Inferior parietal cortex (tissue), 1 donor: ENCODE data around the gene CEACAM6.
A peak's percentile ranks its signal among the peaks of the same experiment; 100 is the strongest.
"Not testable (repeated sequence)": the region's sequence is repeated elsewhere in the genome, so short reads cannot be mapped to it uniquely, and the experiment has no call there.

Experiments used
- DNase-seq: peaks from one replicate; pipeline ENCODE4 v3.0.0-alpha.2; 2016; ENCODE audit errors: extremely low spot score

Gene CEACAM6

DNA sequence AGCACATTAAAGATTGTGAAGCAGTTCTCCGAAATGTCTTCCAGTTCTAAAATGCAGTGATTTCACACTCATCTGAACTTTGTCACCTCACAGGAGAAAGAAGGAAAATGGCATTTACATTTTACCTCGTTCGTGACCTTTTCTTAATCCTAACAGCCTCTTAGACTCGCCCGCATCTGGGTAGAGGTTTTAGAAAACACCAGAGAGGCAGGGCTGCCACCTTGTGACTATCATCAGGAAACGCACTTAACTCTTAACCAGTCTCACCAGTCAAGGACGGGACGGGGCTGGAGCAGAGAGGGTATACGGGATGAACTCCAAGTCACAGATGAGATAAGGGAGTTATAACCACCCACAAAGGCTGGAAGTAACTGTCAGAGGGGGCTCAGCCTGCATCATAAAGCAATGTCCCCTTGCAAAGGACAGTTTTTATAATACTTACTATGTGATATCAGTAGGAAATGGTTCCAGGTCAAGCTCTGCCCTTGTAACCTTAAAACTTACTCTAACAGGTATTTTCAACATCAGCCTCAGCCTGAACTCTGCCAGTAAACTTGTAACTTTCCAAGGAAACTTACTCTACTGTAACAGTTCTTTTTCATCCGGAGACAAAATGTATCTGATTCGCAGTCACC, 8.6 kb upstream of the CEACAM6 start:
- peak; percentile 43 for DNase-seq

GRCh38 chr19:41748012-41748411, 7.3 kb upstream of the CEACAM6 start:
- DNase-seq, result no peak

DNA sequence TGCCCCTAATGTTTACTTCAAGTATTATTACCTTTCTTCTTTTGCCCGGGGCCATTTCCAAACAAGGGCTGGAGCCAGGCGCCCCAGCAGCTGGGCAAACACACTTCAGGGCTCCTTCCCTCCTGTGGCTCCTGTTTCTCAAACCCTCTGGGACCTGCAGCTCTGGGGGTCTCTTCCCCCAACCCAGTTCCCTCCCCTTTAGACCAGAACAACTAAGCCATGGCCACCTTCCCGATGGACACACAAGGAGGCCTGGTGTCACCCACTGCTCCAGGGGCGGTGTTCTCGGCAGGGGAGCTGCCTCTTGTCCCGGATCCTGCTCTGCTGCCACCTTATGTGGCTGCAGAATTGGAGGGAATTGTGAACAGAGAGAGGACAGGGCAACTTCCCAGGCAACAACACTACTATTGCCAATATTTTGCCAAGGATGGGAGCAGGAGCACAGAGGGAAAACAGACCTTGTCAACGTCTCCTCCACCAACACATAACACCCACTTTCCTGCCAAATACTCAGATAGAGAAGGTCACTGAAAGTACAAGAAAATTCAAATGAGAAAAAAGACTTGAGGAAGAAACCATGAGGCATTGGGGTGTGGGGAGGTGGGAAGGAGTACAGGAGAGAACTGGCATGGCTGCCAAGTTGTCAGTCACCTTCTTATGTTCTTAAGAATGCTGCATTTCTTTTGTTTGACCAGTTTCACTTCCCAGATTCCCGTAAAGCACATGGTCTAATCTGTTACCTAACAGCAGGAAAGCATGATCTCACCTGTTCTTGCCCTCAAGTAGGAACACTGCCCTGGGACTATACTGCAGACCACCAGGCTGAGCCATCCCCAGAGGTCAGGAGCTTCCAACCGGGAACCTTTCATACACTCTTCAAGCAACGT, 4.8 kb upstream of the CEACAM6 start:
- DNase-seq, result not testable (repeated sequence)

GRCh38 chr19:41753159-41753558, 2.2 kb upstream of the CEACAM6 start:
- DNase-seq, result no peak

- peak; percentile 42 for DNase-seq
These were observed 1.3 kb upstream of the CEACAM6 start for GRCh38 chr19:41753936-41754529.

DNA sequence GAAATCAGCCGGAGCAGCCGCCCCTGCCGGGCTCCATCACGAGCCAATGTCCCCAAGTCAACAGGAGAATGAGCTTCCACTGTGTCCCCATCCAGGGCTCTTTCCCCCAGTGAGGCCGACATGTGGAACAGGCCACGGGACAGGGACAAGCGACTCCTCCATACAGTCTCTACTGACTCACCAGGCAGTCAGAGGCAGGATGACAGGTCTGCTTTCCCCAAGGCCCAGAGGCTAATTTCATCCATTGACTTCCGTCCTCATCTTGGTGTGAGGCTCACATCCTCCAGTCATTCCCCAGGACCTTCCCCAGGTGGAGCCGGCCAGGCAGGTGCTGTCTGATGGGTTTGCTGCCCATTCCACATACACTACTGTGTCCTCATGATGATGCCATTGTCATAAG, 3.5 kb downstream of the CEACAM6 start:
- no peak for DNase-seq

- DNase-seq, result no peak
These were observed 11.8 kb downstream of the CEACAM6 start for GRCh38 chr19:41767115-41767514.

- DNase-seq, result not testable (repeated sequence)
These were observed 12.8 kb downstream of the CEACAM6 start for GRCh38 chr19:41768105-41768504.

- no peak for DNase-seq
These were observed 14.3 kb downstream of the CEACAM6 start for GRCh38 chr19:41769608-41770007.

- DNase-seq, result no peak
These were observed 16.1 kb downstream of the CEACAM6 start for GRCh38 chr19:41771410-41771809.

DNA sequence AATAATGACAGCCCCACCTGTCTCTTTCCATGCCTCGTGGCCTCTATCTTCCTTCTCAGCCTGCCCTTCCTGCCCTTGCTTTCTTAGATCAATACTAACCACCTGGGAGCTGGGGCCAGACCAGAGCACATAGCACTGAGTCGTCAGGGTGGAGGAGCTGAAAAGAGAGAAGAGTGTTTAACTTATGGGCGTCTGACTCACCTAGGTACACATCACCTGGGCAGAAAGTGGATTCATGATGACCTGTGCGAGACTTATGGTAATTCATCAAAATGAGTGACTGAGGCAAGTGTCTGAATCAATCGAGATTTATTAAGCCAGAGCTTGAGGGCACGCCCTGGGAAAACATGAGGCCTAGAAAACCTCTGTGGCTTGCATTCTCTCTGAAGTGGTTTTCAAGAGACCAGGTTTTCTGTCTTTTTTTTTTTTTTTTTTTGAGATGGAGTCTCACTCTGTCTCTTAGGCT, 19.2 kb downstream of the CEACAM6 start:
- no peak for DNase-seq

- DNase-seq, result no peak
These were observed 21.4 kb downstream of the CEACAM6 start for GRCh38 chr19:41776700-41777099.

DNA sequence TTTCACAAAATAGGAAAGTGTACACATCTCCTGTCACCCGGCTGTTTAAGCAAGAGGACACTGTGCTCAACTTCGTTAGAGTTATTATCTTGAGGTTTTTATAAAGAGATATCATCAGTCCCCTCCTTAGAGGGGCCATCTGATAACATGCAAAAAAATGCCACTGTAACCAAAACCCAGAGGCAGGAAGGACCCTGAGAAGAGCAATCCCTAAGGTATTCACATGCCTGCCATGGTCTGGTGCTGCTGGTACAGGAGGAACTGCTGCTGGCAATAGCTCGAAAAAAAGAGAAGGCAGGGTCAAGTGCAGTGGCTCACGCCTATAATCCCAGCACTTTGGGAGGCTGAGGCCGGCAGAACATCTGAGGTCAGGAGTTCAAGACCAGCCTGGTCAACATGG, 28.3 kb downstream of the CEACAM6 start:
- no peak for DNase-seq

DNA sequence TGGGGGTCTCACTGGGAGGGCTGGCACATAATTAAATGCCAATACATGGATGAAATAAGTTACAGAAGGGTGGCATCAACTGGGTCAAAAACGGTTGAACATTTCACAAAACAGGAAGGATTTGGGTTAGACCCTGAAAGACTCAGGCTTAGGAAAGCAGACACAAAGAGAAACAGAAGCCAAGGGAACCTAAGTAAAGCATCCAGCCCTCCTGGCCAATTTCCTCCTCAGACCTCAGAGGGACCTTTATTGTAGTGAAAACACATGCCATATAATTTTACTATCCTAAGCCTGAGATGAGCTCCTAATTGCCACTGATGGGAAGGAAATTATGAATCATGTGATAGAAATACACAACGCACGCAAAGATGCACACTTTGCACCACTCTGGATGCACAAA, 29.0 kb downstream of the CEACAM6 start:
- DNase-seq, result no peak

- DNase-seq, result no peak
These were observed 29.4 kb downstream of the CEACAM6 start for GRCh38 chr19:41784743-41785142.

DNA sequence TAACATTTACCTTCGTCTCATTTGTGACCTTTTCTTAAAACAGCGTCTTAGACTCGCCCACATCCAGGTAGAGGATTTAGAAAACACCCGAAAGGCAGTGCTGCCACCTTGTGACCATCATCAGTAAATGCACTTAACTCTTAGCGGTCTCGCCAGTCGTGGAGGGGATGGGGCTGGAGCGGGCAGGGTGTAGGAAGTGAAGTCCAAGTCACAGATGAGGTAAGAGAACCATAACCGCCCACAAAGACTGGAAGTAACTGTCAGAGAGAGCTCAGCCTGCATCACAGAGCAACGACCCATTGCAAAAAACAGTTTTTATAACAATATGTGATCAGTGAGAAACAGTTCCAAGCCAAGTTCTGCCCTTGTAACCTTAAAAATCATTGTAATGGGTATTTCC, 30.3 kb downstream of the CEACAM6 start:
- peak; percentile 59 for DNase-seq

DNA sequence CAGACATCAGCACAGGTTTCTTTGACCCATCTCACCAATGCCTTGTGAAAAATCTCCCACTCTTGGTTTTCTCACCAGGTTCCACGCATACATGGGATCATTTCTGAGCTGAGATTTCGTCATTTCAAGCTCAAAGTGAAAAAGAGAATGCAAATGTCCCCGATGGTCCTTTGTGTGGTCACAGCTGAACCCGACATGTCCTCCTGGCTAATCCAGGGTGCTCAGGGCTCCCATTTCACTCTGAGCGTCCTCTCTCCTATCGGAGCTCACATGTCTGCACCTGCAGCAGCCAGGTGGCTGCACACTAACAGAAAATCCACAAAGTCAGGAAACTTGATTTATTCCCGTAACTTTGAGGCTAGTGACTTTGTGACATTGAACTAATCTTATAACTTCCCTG, 31.7 kb downstream of the CEACAM6 start:
- no peak for DNase-seq

DNA sequence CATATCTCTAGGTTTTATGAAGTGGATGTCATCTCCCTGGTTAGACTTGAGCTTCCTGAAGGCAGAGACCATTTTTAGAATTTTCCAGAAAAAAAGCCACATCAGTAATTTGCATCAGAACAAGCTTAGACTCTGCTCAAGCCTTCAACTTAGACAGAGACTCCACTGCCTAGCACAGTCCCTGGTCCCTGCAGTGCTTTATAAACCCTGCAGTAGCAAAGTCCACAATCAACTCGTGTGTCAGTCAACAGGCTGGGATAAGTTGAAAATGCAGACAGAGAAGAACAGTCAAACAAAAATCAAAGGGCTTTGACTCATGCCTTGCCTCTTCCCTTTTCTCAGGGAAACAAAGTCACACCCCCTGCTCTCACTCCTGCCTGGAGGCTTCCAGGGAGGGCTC, 33.2 kb downstream of the CEACAM6 start:
- not testable (repeated sequence) for DNase-seq

GRCh38 chr19:41789053-41789452, 33.7 kb downstream of the CEACAM6 start:
- not testable (repeated sequence) for DNase-seq

DNA sequence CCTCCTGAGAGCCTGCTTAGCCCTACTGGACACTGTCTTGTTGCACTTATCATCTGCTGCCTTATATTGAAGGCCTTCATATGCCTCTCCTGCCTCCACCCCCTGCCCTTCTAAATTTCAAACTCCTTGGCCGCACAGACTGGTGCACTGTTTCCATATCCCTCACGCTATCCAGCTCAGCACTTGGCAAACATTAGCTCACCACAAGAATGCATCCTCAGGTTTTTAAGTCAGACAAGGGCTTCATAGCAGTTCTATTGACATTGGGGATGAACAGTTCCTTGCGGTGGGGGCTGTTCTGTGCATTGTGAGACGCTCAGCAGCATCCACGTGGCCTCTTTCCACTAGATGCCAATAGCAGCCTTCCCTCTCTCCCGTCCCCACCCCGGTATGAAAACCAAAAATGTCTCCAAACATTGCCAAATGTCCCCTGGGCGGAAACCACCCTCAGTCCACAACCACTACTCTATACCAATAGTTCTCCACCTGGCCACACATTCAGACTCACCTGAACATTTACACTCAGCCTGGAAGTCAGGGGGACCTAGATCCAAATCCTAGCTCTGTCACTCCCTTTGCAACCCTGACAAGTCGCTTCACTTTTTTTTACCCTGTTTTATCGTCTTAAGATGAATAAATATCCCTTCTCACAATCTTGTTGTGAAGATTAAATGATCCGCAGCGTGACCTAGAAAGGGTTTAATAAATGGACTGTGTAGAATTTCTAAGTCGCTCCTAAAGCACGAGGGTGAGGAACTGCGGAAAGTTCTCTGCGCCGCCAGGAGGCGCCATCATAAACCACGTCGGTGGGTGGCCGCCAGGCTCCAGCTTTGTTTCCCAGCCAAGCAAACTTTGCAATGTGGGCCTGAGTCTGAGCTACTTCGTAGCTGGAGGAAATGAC, 37.4 kb downstream of the CEACAM6 start:
- peak; percentile 7 for DNase-seq

- DNase-seq, result no peak
These were observed 38.0 kb downstream of the CEACAM6 start for GRCh38 chr19:41793414-41793727.

DNA sequence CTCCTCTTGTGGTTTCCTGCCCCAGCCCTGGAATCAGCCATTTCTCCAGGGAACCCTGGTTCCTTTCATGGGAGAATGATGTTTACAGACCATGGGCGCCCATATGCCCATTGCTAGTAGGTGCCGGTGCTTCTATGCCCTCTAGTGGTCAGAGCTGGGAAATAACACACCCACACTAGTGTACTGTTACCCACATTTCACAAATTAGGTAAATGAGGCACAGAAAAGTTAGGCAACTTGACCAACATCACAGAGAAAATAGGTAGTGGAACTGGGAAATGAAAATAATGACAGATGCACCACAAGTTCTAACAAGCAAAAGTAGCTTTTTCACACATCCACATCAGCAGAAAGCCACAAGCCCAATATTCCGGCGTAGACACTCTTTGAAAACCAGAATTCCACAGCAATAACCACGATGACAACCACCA, 39.7 kb downstream of the CEACAM6 start:
- peak; percentile 38 for DNase-seq
